H1 (cell line): Measurements from ENCODE around the gene CLEC10A. TPM values are rescaled to one million over a fixed set of nuclear protein-coding genes. Genes with fewer than 3 reads are reported as not detected.

Experiments used
- CTCF ChIA-PET: fragments of 300-600 bp; sonication (Branson Sonifier 250); formaldehyde crosslinking; loops from one replicate; lab custom pipeline; 2021; ENCODE audit not compliant: partially characterized antibody; lab: Charles Lee
- POLR2A ChIA-PET: fragments of 300-600 bp; sonication (Branson Sonifier 250); formaldehyde crosslinking; loops from one replicate; lab custom pipeline; 2021; ENCODE audit warnings: inconsistent platforms; ENCODE audit not compliant: partially characterized antibody; lab: Charles Lee
- DNase-seq, 2 experiments: peaks; one replicate each; pipeline versions ENCODE4 v3.0.0 to v3.0.0-alpha.2; 2010 to 2022; ENCODE audit warnings: low spot score in 2 of 2, low read depth in 1 of 2, mixed read lengths in 1 of 2
- FAIRE-seq: peaks from 2 replicates; lab custom pipeline; 2011; peaks lifted over from hg19 to GRCh38; lab: Jason Lieb, UNC
- H2AFZ ChIP-seq: 2 replicates; pipeline ENCODE4 v1.8.1; 2012; ENCODE audit warnings: low read length, inconsistent platforms
- H2AK5ac ChIP-seq: 2 replicates; pipeline ENCODE4 v1.6.1; 2013; ENCODE audit warnings: low read depth, low read length
- H2BK120ac ChIP-seq: replicated peaks from 2 replicates; pipeline ENCODE3; 2013; ENCODE audit warnings: low read depth, low read length, inconsistent platforms
- H2BK12ac ChIP-seq: 2 replicates; pipeline ENCODE4 v1.6.1; 2013; ENCODE audit warnings: low read depth, low read length
- H2BK15ac ChIP-seq: 2 replicates; pipeline ENCODE4 v1.6.1; 2013; ENCODE audit warnings: low read length
- H2BK20ac ChIP-seq: 2 replicates; pipeline ENCODE4 v1.6.1; 2013; ENCODE audit warnings: low read length
- H2BK5ac ChIP-seq: 2 replicates; pipeline ENCODE4 v1.6.1; 2013; ENCODE audit warnings: low read depth, low read length
- H3K14ac ChIP-seq: 2 replicates; pipeline ENCODE4 v1.6.1; 2013; ENCODE audit warnings: inconsistent platforms; ENCODE audit not compliant: insufficient read length
- H3K18ac ChIP-seq: 2 replicates; pipeline ENCODE4 v1.6.1; 2013; ENCODE audit warnings: low read length; ENCODE audit errors: extremely low read depth
- H3K23ac ChIP-seq: 2 replicates; pipeline ENCODE4 v1.6.1; 2013; ENCODE audit warnings: inconsistent platforms; ENCODE audit not compliant: insufficient read length
- H3K23me2 ChIP-seq: 2 replicates; pipeline ENCODE4 v1.6.1; 2013; ENCODE audit warnings: low read depth, low read length
- H3K27ac ChIP-seq: 2 replicates; pipeline ENCODE4 v1.6.1; 2011; ENCODE audit warnings: low read depth, low read length, inconsistent platforms
- H3K27me3 ChIP-seq, 4 experiments: replicated peaks in 1 of 4; 1 replicate in 1 of 4; 2 replicates in 3 of 4; pipeline versions ENCODE4 v1.6.1 to v1.8.1; 2011 to 2013; ENCODE audit warnings: low read length in 3 of 4, mild to moderate bottlenecking in 3 of 4, inconsistent platforms in 2 of 4, mixed read lengths in 2 of 4, moderate library complexity in 1 of 4; ENCODE audit not compliant: control insufficient read depth in 3 of 4, insufficient read depth in 3 of 4; ENCODE audit errors: extremely low read depth in 1 of 4
- H3K36me3 ChIP-seq, 4 experiments: 2 replicates each; pipeline versions ENCODE4 v1.6.1 to v1.8.1; 2011 to 2013; ENCODE audit warnings: mild to moderate bottlenecking in 4 of 4, low read length in 3 of 4, moderate library complexity in 2 of 4, control low read depth in 1 of 4, inconsistent platforms in 1 of 4; ENCODE audit not compliant: insufficient read depth in 4 of 4, control insufficient read depth in 2 of 4
- H3K4ac ChIP-seq: replicated peaks from 2 replicates; pipeline ENCODE3; 2013; ENCODE audit warnings: low read length, low read depth, mixed read lengths, inconsistent platforms; ENCODE audit not compliant: insufficient read length
- H3K4me1 ChIP-seq, 4 experiments: replicated peaks in 1 of 4; 1 replicate in 1 of 4; 2 replicates in 3 of 4; pipeline versions ENCODE4 v1.6.1 to v1.8.1; 2011 to 2013; ENCODE audit warnings: low read length in 3 of 4, inconsistent platforms in 2 of 4, mixed read lengths in 1 of 4; ENCODE audit not compliant: insufficient read depth in 4 of 4, control insufficient read depth in 3 of 4
- H3K4me2 ChIP-seq, 2 experiments: 2 replicates each; pipeline versions ENCODE4 v1.6.1 to v1.8.1; 2011 to 2013; ENCODE audit warnings: low read depth in 2 of 2, low read length in 2 of 2, control low read depth in 1 of 2, inconsistent platforms in 1 of 2, mild to moderate bottlenecking in 1 of 2; ENCODE audit not compliant: insufficient read depth in 1 of 2
- H3K4me3 ChIP-seq, 4 experiments: fragments of 200-600, 300-600 bp in 1 of 4; sonication (generic), shearing (Covaris generic), sonication (Bioruptor Twin) in 1 of 4; 2 replicates each; pipeline versions ENCODE4 v1.5.1 to v1.8.1; 2011 to 2016; ENCODE audit warnings: low read length in 4 of 4, low read depth in 3 of 4, control low read depth in 2 of 4, inconsistent platforms in 2 of 4, mild to moderate bottlenecking in 2 of 4, mixed read lengths in 1 of 4, moderate library complexity in 1 of 4; ENCODE audit not compliant: insufficient read depth in 2 of 4; ENCODE audit errors: extremely low read depth in 1 of 4
- H3K56ac ChIP-seq: replicated peaks from 2 replicates; pipeline ENCODE3; 2013; ENCODE audit warnings: low read depth, mild to moderate bottlenecking, mixed read lengths, low read length, inconsistent platforms; ENCODE audit not compliant: insufficient read length
- H3K79me1 ChIP-seq: 2 replicates; pipeline ENCODE4 v1.6.1; 2013; ENCODE audit warnings: low read depth, low read length, control low read depth
- H3K79me2 ChIP-seq, 2 experiments: 2 replicates each; pipeline versions ENCODE4 v1.6.1 to v1.8.1; 2012 to 2013; ENCODE audit warnings: low read length in 2 of 2, mild to moderate bottlenecking in 2 of 2, inconsistent platforms in 1 of 2; ENCODE audit not compliant: insufficient read depth in 2 of 2, control insufficient read depth in 1 of 2
- H3K9ac ChIP-seq, 4 experiments: replicated peaks in 1 of 4; 1 replicate in 1 of 4; 2 replicates in 3 of 4; pipeline versions ENCODE4 v1.6.1 to v1.8.1; 2011 to 2013; ENCODE audit warnings: low read depth in 3 of 4, low read length in 3 of 4, control low read depth in 2 of 4, mild to moderate bottlenecking in 2 of 4, moderate library complexity in 2 of 4, inconsistent platforms in 1 of 4; ENCODE audit errors: extremely low read depth in 1 of 4
- H3K9me3 ChIP-seq, 2 experiments: 2 replicates each; pipeline versions ENCODE4 v1.6.1 to v1.8.1; 2012 to 2013; ENCODE audit warnings: mild to moderate bottlenecking in 2 of 2, moderate library complexity in 2 of 2, control low read depth in 1 of 2, inconsistent platforms in 1 of 2, low read depth in 1 of 2, low read length in 1 of 2, mixed read lengths in 1 of 2; ENCODE audit not compliant: insufficient read depth in 2 of 2
- H4K20me1 ChIP-seq, 2 experiments: replicated peaks in 1 of 2; 2 replicates each; pipeline versions ENCODE3 to v1.8.1; 2011 to 2013; ENCODE audit warnings: inconsistent platforms in 2 of 2, low read length in 2 of 2, mild to moderate bottlenecking in 1 of 2; ENCODE audit not compliant: insufficient read depth in 2 of 2, control insufficient read depth in 1 of 2
- H4K5ac ChIP-seq: 2 replicates; pipeline ENCODE4 v1.6.1; 2013; ENCODE audit warnings: low read length, low read depth, mixed read lengths, inconsistent platforms; ENCODE audit not compliant: insufficient read length
- H4K8ac ChIP-seq: 2 replicates; pipeline ENCODE4 v1.8.0; 2013; ENCODE audit warnings: mild to moderate bottlenecking, moderate library complexity, low read length, inconsistent platforms; ENCODE audit not compliant: insufficient read depth; ENCODE audit errors: extremely low read depth
- H4K91ac ChIP-seq: replicated peaks from 2 replicates; pipeline ENCODE3; 2013; ENCODE audit warnings: low read length, mixed read lengths, inconsistent platforms; ENCODE audit not compliant: insufficient read length
- BACH1 ChIP-seq: IDR thresholded peaks from 2 replicates; pipeline ENCODE4 v1.6.1; 2012; ENCODE audit warnings: low read length, improper control_type of control experiment
- BRCA1 ChIP-seq: IDR thresholded peaks from 2 replicates; pipeline ENCODE4 v1.6.1; 2012; ENCODE audit warnings: low read depth, low read length, improper control_type of control experiment
- CREB1 ChIP-seq: IDR thresholded peaks from 2 replicates; pipeline ENCODE4 v1.6.1; 2012; ENCODE audit warnings: inconsistent platforms
- JUN ChIP-seq: IDR thresholded peaks from 2 replicates; pipeline ENCODE4 v1.6.1; 2011; ENCODE audit warnings: low read depth, mild to moderate bottlenecking, improper control_type of control experiment, low read length
- JUND ChIP-seq: IDR thresholded peaks from 2 replicates; pipeline ENCODE4 v1.6.1; 2011; ENCODE audit warnings: mild to moderate bottlenecking, improper control_type of control experiment, low read length
- NRF1 ChIP-seq: IDR thresholded peaks from 2 replicates; pipeline ENCODE4 v1.6.1; 2011; ENCODE audit warnings: mild to moderate bottlenecking, low read depth, low read length, improper control_type of control experiment
- SAP30 ChIP-seq: fragments of 300-600 bp; sonication (generic); IDR thresholded peaks from 2 replicates; pipeline ENCODE4 v1.7.1; 2012; ENCODE audit warnings: low read length, moderate library complexity, mild to moderate bottlenecking, inconsistent platforms; ENCODE audit not compliant: insufficient read depth, insufficient replicate concordance
- SIN3A ChIP-seq, 2 experiments: IDR thresholded peaks in 1 of 2; conservative IDR thresholded peaks in 1 of 2; 2 replicates each; pipeline ENCODE4 v1.6.1; 2011 to 2012; ENCODE audit warnings: low read length in 2 of 2, improper control_type of control experiment in 1 of 2, low read depth in 1 of 2, mild to moderate bottlenecking in 1 of 2
- SP1 ChIP-seq: IDR thresholded peaks from 2 replicates; pipeline ENCODE4 v1.6.1; 2011; ENCODE audit warnings: low read depth, low read length
- TAF7 ChIP-seq: optimal IDR thresholded peaks from 2 replicates; pipeline ENCODE3; 2011; ENCODE audit warnings: low read depth, mild to moderate bottlenecking, inconsistent platforms, low read length, moderate library complexity, borderline replicate concordance
- USF2 ChIP-seq: IDR thresholded peaks from 2 replicates; pipeline ENCODE4 v1.6.1; 2011; ENCODE audit warnings: low read length, improper control_type of control experiment
- WGBS, 2 experiments: shearing (Covaris generic) in 1 of 2; methylation state at CpG; one replicate each; pipeline versions ENCODE4 v1.1.6 to v1.1.7; 2013 to 2015; ENCODE audit warnings: low lambda C conversion rate in 2 of 2, mixed read lengths in 2 of 2, inconsistent platforms in 1 of 2, low coverage in 1 of 2, missing lambda C conversion rate in 1 of 2; ENCODE audit not compliant: insufficient replicate concordance in 2 of 2, insufficient coverage in 1 of 2, insufficient read length in 1 of 2; ENCODE audit errors: extremely low coverage in 1 of 2, missing lambda C conversion rate in 1 of 2; 5-methylcytosine and 5-hydroxymethylcytosine counted together
- polyA plus RNA-seq, 7 experiments: library from polyadenylated mRNA; depleted of rRNA in 3 of 7; stranded (reverse) in 5 of 7; unstranded in 2 of 7; fragments of >200 nt in 5 of 7; fragments of 200-250 nt in 2 of 7; gene quantifications; 1 replicate in 5 of 7; 2 replicates in 1 of 7; 4 replicates in 1 of 7; pipeline versions ENCODE4 v1.2.1 to v1.2.3, GENCODE V29; 2011 to 2013; ENCODE audit warnings: missing spikeins in 2 of 7, mixed read lengths in 2 of 7
- total RNA-seq: library from RNA; stranded (reverse); fragmentation: NEBNext Ultra II Directional; extraction: Animal tissue kit (Norgen Biotek cat#: 25700); gene quantifications from 2 replicates; pipeline ENCODE4 v1.2.1, GENCODE V29; 2021

CLEC10A gene
- total and polyA plus RNA-seq, 2 of the 8 experiments (the other 6 are each of a cell fraction or from before 2014, with no cell fraction given), result not detected

GRCh38 chr17:7107795-7108559 is 27.9 kb upstream of the CLEC10A start:
- H3K14ac ChIP-seq, result no peak overlapping the region
- H3K79me2 ChIP-seq, result no peaks in the 10 kb centered on the region
- no peaks in the 10 kb centered on the region for H3K79me1 ChIP-seq
- no peak overlapping the region for H3K4me2 ChIP-seq
- H3K56ac ChIP-seq, result no peak overlapping the region
- DNase-seq (no peak), FAIRE-seq (no peak)
- peak overlapping the region; percentile 93 for H4K91ac ChIP-seq
- H2AK5ac ChIP-seq, result 0 out of 2 replicates have a peak overlapping the region, but pooled peaks have one; percentile 33
- WGBS, 2 experiments, result 81% methylated on average over 26 of the region's 32 CpGs; no CpG with 5 or more reads in 1 of the 2 experiments
- no peak overlapping the region for H2BK120ac ChIP-seq
- H2BK15ac ChIP-seq, result peak overlapping the region; percentile 99; the same call in 1 of the 2 replicates
- H2BK5ac ChIP-seq, result no peak overlapping the region; the same call in 1 of the 2 replicates
- H2BK20ac ChIP-seq, result no peak overlapping the region
- H4K20me1 ChIP-seq, result peaks cover 0 to 4% of the 10 kb centered on the region in 2 experiments
- CTCF ChIA-PET, result interaction anchor here (0.9 to 1.8 kb wide), 4 partner anchors 12 to 63 kb away, joined by 3 to 5 read pairs (median 4); no protein-coding TSS in a partner anchor
- no peak overlapping the region for H3K23ac ChIP-seq
- peak overlapping the region; percentile 97; the same call in 1 of the 2 replicates for H2BK12ac ChIP-seq
- no peak overlapping the region for H3K9ac ChIP-seq
- no peak overlapping the region for H3K4me3 ChIP-seq
- H3K36me3 ChIP-seq, result no peaks in the 10 kb centered on the region
- H3K18ac ChIP-seq, result no peak overlapping the region
- no peaks in the 10 kb centered on the region for H3K27me3 ChIP-seq
- peak overlapping the region; percentile 97 for H3K4ac ChIP-seq
- peak overlapping the region; percentile 45; the same call in 1 of the 2 replicates for H4K8ac ChIP-seq
- H3K9me3 ChIP-seq, result no peaks in the 10 kb centered on the region
- POLR2A ChIA-PET, result interaction anchor here (0.6 to 1.2 kb wide), 2 partner anchors 54 to 573 kb away, joined by 3 to 4 read pairs; no protein-coding TSS in a partner anchor
- H3K4me1 ChIP-seq, result no peaks in the 10 kb centered on the region; a peak in 1 of 7 replicates
- no peak overlapping the region for H4K5ac ChIP-seq
- no peak overlapping the region for H3K27ac ChIP-seq
- peaks cover 5% of the 10 kb centered on the region; the same call in 1 of the 2 replicates for H3K23me2 ChIP-seq
- H2AFZ ChIP-seq, result no peak overlapping the region
- TF ChIP-seq TAF7, result no peak
- TF ChIP-seq JUN, result no peak
- TF ChIP-seq USF2, result no peak
- TF ChIP-seq NRF1, result no peak
- TF ChIP-seq SP1, result no peak
- no peak for TF ChIP-seq BRCA1
- TF ChIP-seq CREB1, result no peak
- TF ChIP-seq BACH1, result no peak
- TF ChIP-seq JUND, result no peak
- TF ChIP-seq SAP30, result no peak
- no peak for TF ChIP-seq SIN3A (conservative IDR thresholded peaks at IDR 0.05 in 1 of 2, IDR thresholded peaks at IDR 0.05 in 1 of 2; ENCODE audit: low read depth in 1 of 2, low read length in 2 of 2)
